Heart right ventricle (tissue), 16 donors: ENCODE measurements around the gene RHCG. TPM values are rescaled to one million over a fixed set of nuclear protein-coding genes. Genes with fewer than 3 reads are reported as not detected.

ENCODE experiments used
- ATAC-seq, 8 donors: fragments of 200-7000 bp; cut with Tn5 transposase; one replicate each; pipeline ENCODE4 v1.9.1; 2020; ENCODE audit warnings: mild to moderate bottlenecking in 8 of 8, moderate library complexity in 8 of 8, moderate number of reproducible peaks in 1 of 8
- DNase-seq, 2 donors: peaks; one replicate each; pipeline ENCODE4 v3.0.0-alpha.2; 2020
- H3K27ac ChIP-seq, 10 donors: fragments of 200-600 bp; sonication (generic) in 2 of 10; one replicate each; pipeline versions ENCODE4 v1.5.0 to v1.8.0; 2020 to 2022; ENCODE audit warnings: mild to moderate bottlenecking in 3 of 10
- H3K27me3 ChIP-seq, 7 donors: fragments of 200-600 bp; one replicate each; pipeline ENCODE4 v1.8.0; 2021 to 2022; ENCODE audit warnings: mild to moderate bottlenecking in 2 of 7
- H3K36me3 ChIP-seq, 9 donors: fragments of 200-600 bp; sonication (generic) in 1 of 9; one replicate each; pipeline versions ENCODE4 v1.5.0 to v1.8.0; 2020 to 2022; ENCODE audit warnings: mild to moderate bottlenecking in 2 of 9
- H3K4me1 ChIP-seq, 9 donors: fragments of 200-600 bp; sonication (generic) in 1 of 9; one replicate each; pipeline versions ENCODE4 v1.5.0 to v1.8.0; 2020 to 2022; ENCODE audit warnings: mild to moderate bottlenecking in 4 of 9
- H3K4me3 ChIP-seq, 10 donors: fragments of 200-600 bp; sonication (generic) in 2 of 10; one replicate each; pipeline versions ENCODE4 v1.5.0 to v1.8.0; 2020 to 2022; ENCODE audit warnings: mild to moderate bottlenecking in 7 of 10, moderate library complexity in 2 of 10
- H3K9me3 ChIP-seq, 11 donors: fragments of 200-600 bp in 10 of 11; sonication (generic) in 2 of 11; one replicate each; pipeline versions ENCODE4 v1.5.0 to v1.8.0; 2013 to 2022; ENCODE audit warnings: mild to moderate bottlenecking in 2 of 11, control low read depth in 1 of 11, moderate library complexity in 1 of 11
- CTCF ChIP-seq, 9 donors: fragments of 200-600 bp; sonication (generic) in 2 of 9; IDR thresholded peaks; one replicate each; pipeline versions ENCODE4 v1.5.0 to v1.8.0; 2021 to 2022; ENCODE audit warnings: antibody characterized with exemption in 9 of 9, mild to moderate bottlenecking in 5 of 9, moderate library complexity in 1 of 9
- WGBS, 2 donors: extraction: QIAGEN DNeasy Blood & Tissue Kit; methylation state at CpG; one replicate each; pipeline ENCODE4 v1.1.7; 2013; ENCODE audit warnings: inconsistent platforms in 1 of 2; 5-methylcytosine and 5-hydroxymethylcytosine counted together
- intact Hi-C, 10 donors: fragments of 100-400 bp; cut with DNase I; formaldehyde crosslinking; loops; one replicate each; pipeline versions ENCODE4 v1.11.1 to v1.14.2; 2022
- polyA plus RNA-seq, 2 donors: library from polyadenylated mRNA; stranded (reverse); fragments of 200-250 nt; gene quantifications; one replicate each; pipeline ENCODE4 v1.2.3, GENCODE V29; 2013
- total RNA-seq, 10 donors: library from RNA; stranded (reverse); fragmentation: NEBNext Ultra II Directional in 3 of 10; extraction: Animal tissue kit (Norgen Biotek cat#: 25700) in 3 of 10; gene quantifications; one replicate each; pipeline versions ENCODE4 v1.2.1 to v1.2.4, GENCODE V29; 2021 to 2023
- donor health status: Arrhythmogenic right ventricular cardiomyopathy.
- donor health status: ischemic (EF 13 %, LVEDD 7.1; RV severe dilation, severe dysfunction).
- donor health status: healthy with polysubstance abuse.
- donor health status: DM: no; HTN: yes; CAD: no.
- donor health status: DM: no; HTN: no; CAD: no.
- donor health status: ischemic (EF 25% LVEDD 6.9; RV normal size, moderate dysfunction).
- donor health status: ischemic (EF 25% LVEDD 5.7; RV mildly dilated, moderate dysfunction).
- donor health status: healthy.
- donor health status: DM: yes; HTN: yes; CAD: no.
- donor health status: Ischemic cardiomyopathy.
- donor health status: ischemic (EF 35%, LVEDD 5.7; RV mildly dilated, moderate dysfunction).
- donor health status: nonischemic (EF 11% LVEDD 7.7; RV severe dilation, severe dysfunction).
- donor health status: DM: yes; HTN: yes; CAD: no.
- donor health status: PGD.
- donor health status: ischemic (EF 29% LVEDD 5.4; RV normal size, mild dysfunction).
- donor health status: nonischemic (EF 23%, LVEDD 6.1; RV moderate dilation, normal function).

Gene RHCG
- total and polyA plus RNA-seq, 12 donors: 0.32 to 1.9 (median 0.83) TPM; not detected in 6

- H3K4me1 ChIP-seq: no peaks in the 10 kb centered on the region
- no peak overlapping the region for H3K27ac ChIP-seq
- peaks cover 0 to 13% (median 9%) of the 10 kb centered on the region in 11 donors for H3K9me3 ChIP-seq
- intact Hi-C loops: loop anchor here in 1 of 10 donors (10.0 kb wide), 1 partner anchor 59 kb away; no protein-coding TSS in a partner anchor
- ATAC-seq (no peak), DNase-seq (no peak)
- no peaks in the 10 kb centered on the region for H3K27me3 ChIP-seq
- H3K36me3 ChIP-seq: no peaks in the 10 kb centered on the region
- TF ChIP-seq CTCF (IDR thresholded peaks at IDR 0.05): no peak
- WGBS, 2 donors: 80 to 84% methylated on average over 4 of the region's 4 CpGs
- no peak overlapping the region for H3K4me3 ChIP-seq
These were observed 37.6 kb upstream of the RHCG start for GRCh38 chr15:89533861-89534544.

- intact Hi-C loops: loop anchor here in 1 of 10 donors (10.0 kb wide), 1 partner anchor 57 kb away; no protein-coding TSS in a partner anchor
- TF ChIP-seq CTCF (IDR thresholded peaks at IDR 0.05): no peak
- no peak overlapping the region for H3K4me3 ChIP-seq
These were observed 35.6 kb upstream of the RHCG start for GRCh38 chr15:89531796-89532537.

GRCh38 chr15:89530976-89531375 is 34.6 kb upstream of the RHCG start:
- Histone ChIP-seq H3K9me3 (peaks cover 0 to 3% (median 0%) of the 10 kb centered on the region in 11 donors), H3K27ac (no peak overlapping the region), H3K36me3 (no peaks in the 10 kb centered on the region), H3K4me1 (no peaks in the 10 kb centered on the region), H3K27me3 (peaks cover 0 to 3% (median 0%) of the 10 kb centered on the region in 7 donors), H3K4me3 (no peak overlapping the region)
- no peak for DNase-seq
- intact Hi-C loops: loop anchor here in 1 of 10 donors (10.0 kb wide), 1 partner anchor 56 kb away; no protein-coding TSS in a partner anchor
- no peak for TF ChIP-seq CTCF (IDR thresholded peaks at IDR 0.05)
- no peak for ATAC-seq
- 82 to 91% methylated on average over 5 of the region's 5 CpGs for WGBS, 2 donors

More at GRCh38 chr15:89531796-89532537, 35.6 kb upstream of the RHCG start:
- ATAC-seq (no peak), DNase-seq (no peak)
- H3K27me3 ChIP-seq: peaks cover 0 to under 1% (median 0%) of the 10 kb centered on the region in 7 donors
- WGBS, 2 donors: 68 to 69% methylated on average over 6 of the region's 6 CpGs
- no peaks in the 10 kb centered on the region for H3K36me3 ChIP-seq
- no peaks in the 10 kb centered on the region for H3K4me1 ChIP-seq
- H3K27ac ChIP-seq: no peak overlapping the region
- H3K9me3 ChIP-seq: peaks cover 0 to 3% (median 0%) of the 10 kb centered on the region in 11 donors

GRCh38 chr15:89528757-89529352 is 32.5 kb upstream of the RHCG start:
- no peak for TF ChIP-seq CTCF (IDR thresholded peaks at IDR 0.05)
- Histone ChIP-seq H3K36me3 (no peaks in the 10 kb centered on the region), H3K27me3 (peaks cover 0 to 6% (median 0%) of the 10 kb centered on the region in 7 donors), H3K9me3 (peaks cover 0 to 3% (median 0%) of the 10 kb centered on the region in 11 donors), H3K4me1 (no peaks in the 10 kb centered on the region), H3K4me3 (no peak overlapping the region), H3K27ac (no peak overlapping the region)
- intact Hi-C loops: no loop called here
- DNase-seq (no peak), ATAC-seq (no peak)
- 72 to 76% methylated on average over 6 of the region's 6 CpGs for WGBS, 2 donors
